ENCODE data around the gene SEPTIN7. TPM values are rescaled to one million over a fixed set of nuclear protein-coding genes. Genes with fewer than 3 reads are reported as not detected.

The SEPTIN7 gene
- total RNA-seq, 3 donors from 2014 or later (not counting 1 experiment from before 2014, with no cell fraction given) = 367 to 422 (median 383) TPM

- H3K27me3 ChIP-seq (ENCODE audit: control insufficient read depth, insufficient read depth, low read length) = no peaks in the 10 kb centered on the region
- no peaks in the 10 kb centered on the region for H3K9me3 Mint-ChIP-seq
- DNase-seq = no peak
These were observed 18.9 kb upstream of the SEPTIN7 start for GRCh38 chr7:35781767-35782515.

GRCh38 chr7:35784332-35784731 lies 16.5 kb upstream of the SEPTIN7 start:
- Mint-ChIP-seq H3K9me3 (peaks cover 0 to 2% of the 10 kb centered on the region in 2 donors), H3K4me1 (peaks cover 0 to 5% of the 10 kb centered on the region in 2 donors), H3K4me3 (no peak overlapping the region), H3K27ac (no peak overlapping the region), H3K36me3 (peaks cover 1% of the 10 kb centered on the region), H3K27me3 (ENCODE audit: low read depth in 2 of 2) (no peaks in the 10 kb centered on the region)
- no peak for TF ChIP-seq CTCF (IDR thresholded peaks at IDR 0.05)
- DNase-seq (no peak), ATAC-seq (no peak)
- H3K27me3 ChIP-seq (ENCODE audit: control insufficient read depth, insufficient read depth, low read length) = no peaks in the 10 kb centered on the region
- no peak overlapping the region for H3K27ac ChIP-seq (ENCODE audit: low read length)
- no peaks in the 10 kb centered on the region for H3K4me1 ChIP-seq (ENCODE audit: control insufficient read depth, insufficient read depth, low read length)
- no peaks in the 10 kb centered on the region for H3K36me3 ChIP-seq (ENCODE audit: control insufficient read depth, insufficient read depth, low read length)
- intact Hi-C loops (cut with micrococcal nuclease) = no loop called here
- H3K4me3 ChIP-seq (ENCODE audit: low read length) = no peak overlapping the region
- H3K9me3 ChIP-seq (ENCODE audit: control insufficient read depth, insufficient read depth, low read length) = no peaks in the 10 kb centered on the region
- 100% methylated on average over 3 of the region's 3 CpGs for WGBS (ENCODE audit: insufficient coverage)

More at GRCh38 chr7:35781767-35782515, 18.9 kb upstream of the SEPTIN7 start:
- no peak overlapping the region for H3K27ac Mint-ChIP-seq
- Histone ChIP-seq H3K4me3 (ENCODE audit: low read length) (no peak overlapping the region), H3K4me1 (ENCODE audit: control insufficient read depth, insufficient read depth, low read length) (no peaks in the 10 kb centered on the region), H3K9me3 (ENCODE audit: control insufficient read depth, insufficient read depth, low read length) (no peaks in the 10 kb centered on the region), H3K27ac (ENCODE audit: low read length) (no peak overlapping the region), H3K36me3 (ENCODE audit: control insufficient read depth, insufficient read depth, low read length) (no peaks in the 10 kb centered on the region)
- no peak for TF ChIP-seq CTCF (IDR thresholded peaks at IDR 0.05)
- intact Hi-C loops (cut with micrococcal nuclease) = no loop called here
- no peaks in the 10 kb centered on the region for H3K27me3 Mint-ChIP-seq (ENCODE audit: low read depth in 2 of 2)
- no peak overlapping the region for H3K4me3 Mint-ChIP-seq
- 98% methylated on average over 8 of the region's 9 CpGs for WGBS (ENCODE audit: insufficient coverage)
- H3K4me1 Mint-ChIP-seq = peaks cover 0 to 5% of the 10 kb centered on the region in 2 donors
- H3K36me3 Mint-ChIP-seq = no peaks in the 10 kb centered on the region
- no peak for ATAC-seq

DNA sequence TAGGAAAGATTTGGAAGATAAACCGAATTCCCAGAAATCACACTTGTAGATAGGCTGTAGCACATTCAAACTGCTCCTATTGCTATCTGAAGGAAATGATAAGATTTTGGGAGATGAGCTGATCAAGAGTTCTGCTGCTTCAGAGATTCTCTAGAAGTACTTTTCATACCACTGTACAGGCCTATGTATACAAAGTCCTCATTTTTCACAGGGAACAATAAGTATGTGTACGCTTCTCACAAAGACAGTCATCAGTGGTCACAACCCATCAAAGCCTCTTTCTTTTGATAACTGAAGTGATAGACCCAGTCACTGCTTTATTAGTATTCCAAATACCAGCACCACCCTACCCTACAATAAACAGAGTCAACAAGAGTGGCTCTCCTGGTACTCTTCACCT lies 15.6 kb upstream of the SEPTIN7 start:
- no peak overlapping the region for H3K4me3 Mint-ChIP-seq
- H3K4me1 Mint-ChIP-seq = peaks cover 0 to 5% of the 10 kb centered on the region in 2 donors
- H3K4me3 ChIP-seq (ENCODE audit: low read length) = no peak overlapping the region
- TF ChIP-seq CTCF (IDR thresholded peaks at IDR 0.05) = no peak
- peaks cover 0 to 4% of the 10 kb centered on the region in 2 donors for H3K9me3 Mint-ChIP-seq
- no peaks in the 10 kb centered on the region for H3K36me3 ChIP-seq (ENCODE audit: control insufficient read depth, insufficient read depth, low read length)
- DNase-seq (no peak), ATAC-seq (no peak)
- no peaks in the 10 kb centered on the region for H3K27me3 Mint-ChIP-seq (ENCODE audit: low read depth in 2 of 2)
- WGBS (ENCODE audit: insufficient coverage) = 100% methylated on average over 2 of the region's 2 CpGs
- no peak overlapping the region for H3K27ac ChIP-seq (ENCODE audit: low read length)
- H3K4me1 ChIP-seq (ENCODE audit: control insufficient read depth, insufficient read depth, low read length) = no peaks in the 10 kb centered on the region
- H3K9me3 ChIP-seq (ENCODE audit: control insufficient read depth, insufficient read depth, low read length) = no peaks in the 10 kb centered on the region
- intact Hi-C loops (cut with micrococcal nuclease) = no loop called here
- H3K36me3 Mint-ChIP-seq = peaks cover 8% of the 10 kb centered on the region
- H3K27ac Mint-ChIP-seq = no peak overlapping the region
- no peaks in the 10 kb centered on the region for H3K27me3 ChIP-seq (ENCODE audit: control insufficient read depth, insufficient read depth, low read length)

- intact Hi-C loops (cut with micrococcal nuclease) = no loop called here
- no peak overlapping the region for H3K27ac ChIP-seq (ENCODE audit: low read length)
- H3K27me3 Mint-ChIP-seq (ENCODE audit: low read depth in 2 of 2) = no peaks in the 10 kb centered on the region
- no peaks in the 10 kb centered on the region for H3K36me3 ChIP-seq (ENCODE audit: control insufficient read depth, insufficient read depth, low read length)
- DNase-seq (no peak), ATAC-seq (no peak)
- no peak overlapping the region for H3K27ac Mint-ChIP-seq
- 40% methylated on average over 1 of the region's 2 CpGs for WGBS (ENCODE audit: insufficient coverage)
- peaks cover 8% of the 10 kb centered on the region for H3K36me3 Mint-ChIP-seq
- no peak for TF ChIP-seq CTCF (IDR thresholded peaks at IDR 0.05)
- H3K4me3 ChIP-seq (ENCODE audit: low read length) = no peak overlapping the region
- no peaks in the 10 kb centered on the region for H3K4me1 ChIP-seq (ENCODE audit: control insufficient read depth, insufficient read depth, low read length)
- no peaks in the 10 kb centered on the region for H3K27me3 ChIP-seq (ENCODE audit: control insufficient read depth, insufficient read depth, low read length)
- H3K9me3 Mint-ChIP-seq = peaks cover 0 to 4% of the 10 kb centered on the region in 2 donors
- no peak overlapping the region for H3K4me3 Mint-ChIP-seq
- no peaks in the 10 kb centered on the region for H3K4me1 Mint-ChIP-seq
- H3K9me3 ChIP-seq (ENCODE audit: control insufficient read depth, insufficient read depth, low read length) = no peaks in the 10 kb centered on the region
These were observed 12.9 kb upstream of the SEPTIN7 start for GRCh38 chr7:35787925-35788324.
